Measurements from ENCODE around the gene GNL2.

DNA sequence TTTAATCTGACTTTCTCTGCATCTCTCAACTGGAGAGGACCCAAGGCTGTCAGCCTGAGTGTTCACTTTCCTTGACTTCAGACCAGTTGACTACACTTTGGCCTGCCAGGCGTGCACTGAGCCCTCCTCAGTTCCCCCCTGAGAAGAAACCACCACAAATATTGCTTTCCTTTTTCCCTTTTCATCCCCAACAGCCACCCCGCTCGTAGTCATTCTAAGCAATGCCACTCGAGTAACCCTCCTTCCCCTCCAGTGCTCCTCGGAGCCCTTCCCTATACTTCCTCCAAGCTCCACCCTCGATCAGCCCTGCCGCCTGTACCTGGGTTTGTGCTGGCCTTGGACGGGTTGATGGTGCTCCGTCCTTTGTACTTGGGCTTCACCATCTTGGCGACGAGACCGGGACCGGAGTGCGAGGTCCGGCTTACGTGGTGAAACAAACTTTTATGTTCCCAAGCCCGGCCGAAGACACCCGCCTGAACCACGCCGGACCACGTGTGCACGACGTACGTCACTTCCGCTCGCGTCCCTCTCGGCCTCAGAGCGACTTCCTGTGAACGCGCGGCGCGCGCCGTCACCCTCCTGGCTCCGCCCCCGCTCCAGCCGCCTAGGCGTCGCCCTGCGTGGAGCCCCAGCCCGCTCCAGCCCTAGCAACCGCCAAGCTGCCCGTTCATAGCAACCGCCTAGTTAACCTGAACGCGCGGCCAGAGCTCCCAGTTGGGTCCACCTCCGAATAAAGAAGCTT lies at the start of gene GNL2:
- TF ChIP-seq, protein P1, sequence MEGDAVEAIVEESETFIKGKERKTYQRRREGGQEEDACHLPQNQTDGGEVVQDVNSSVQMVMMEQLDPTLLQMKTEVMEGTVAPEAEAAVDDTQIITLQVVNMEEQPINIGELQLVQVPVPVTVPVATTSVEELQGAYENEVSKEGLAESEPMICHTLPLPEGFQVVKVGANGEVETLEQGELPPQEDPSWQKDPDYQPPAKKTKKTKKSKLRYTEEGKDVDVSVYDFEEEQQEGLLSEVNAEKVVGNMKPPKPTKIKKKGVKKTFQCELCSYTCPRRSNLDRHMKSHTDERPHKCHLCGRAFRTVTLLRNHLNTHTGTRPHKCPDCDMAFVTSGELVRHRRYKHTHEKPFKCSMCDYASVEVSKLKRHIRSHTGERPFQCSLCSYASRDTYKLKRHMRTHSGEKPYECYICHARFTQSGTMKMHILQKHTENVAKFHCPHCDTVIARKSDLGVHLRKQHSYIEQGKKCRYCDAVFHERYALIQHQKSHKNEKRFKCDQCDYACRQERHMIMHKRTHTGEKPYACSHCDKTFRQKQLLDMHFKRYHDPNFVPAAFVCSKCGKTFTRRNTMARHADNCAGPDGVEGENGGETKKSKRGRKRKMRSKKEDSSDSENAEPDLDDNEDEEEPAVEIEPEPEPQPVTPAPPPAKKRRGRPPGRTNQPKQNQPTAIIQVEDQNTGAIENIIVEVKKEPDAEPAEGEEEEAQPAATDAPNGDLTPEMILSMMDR (IDR thresholded peaks at IDR 0.05; ENCODE audit: low read depth, low read length, missing input control) = no peak
- TF ChIP-seq GABPA (IDR thresholded peaks at IDR 0.05 in 1 of 2, conservative IDR thresholded peaks at IDR 0.05 in 1 of 2) (peak; percentile 88 to 97), MAX (IDR thresholded peaks at IDR 0.05) (peak; percentile 33), RXRA (IDR thresholded peaks at IDR 0.05) (peak; percentile 63 to 64), FOXA1 (IDR thresholded peaks at IDR 0.05) (no peak), YY1 (IDR thresholded peaks at IDR 0.05) (peak; percentile 35), JUND (IDR thresholded peaks at IDR 0.05) (no peak), HNF4A (conservative IDR thresholded peaks at IDR 0.05) (peak in 1 of 2 donors; percentile 7), SP1 (IDR thresholded peaks at IDR 0.05) (peak; percentile 48), NR2F2 (IDR thresholded peaks at IDR 0.05) (no peak)
- TF ChIP-seq, protein P2, sequence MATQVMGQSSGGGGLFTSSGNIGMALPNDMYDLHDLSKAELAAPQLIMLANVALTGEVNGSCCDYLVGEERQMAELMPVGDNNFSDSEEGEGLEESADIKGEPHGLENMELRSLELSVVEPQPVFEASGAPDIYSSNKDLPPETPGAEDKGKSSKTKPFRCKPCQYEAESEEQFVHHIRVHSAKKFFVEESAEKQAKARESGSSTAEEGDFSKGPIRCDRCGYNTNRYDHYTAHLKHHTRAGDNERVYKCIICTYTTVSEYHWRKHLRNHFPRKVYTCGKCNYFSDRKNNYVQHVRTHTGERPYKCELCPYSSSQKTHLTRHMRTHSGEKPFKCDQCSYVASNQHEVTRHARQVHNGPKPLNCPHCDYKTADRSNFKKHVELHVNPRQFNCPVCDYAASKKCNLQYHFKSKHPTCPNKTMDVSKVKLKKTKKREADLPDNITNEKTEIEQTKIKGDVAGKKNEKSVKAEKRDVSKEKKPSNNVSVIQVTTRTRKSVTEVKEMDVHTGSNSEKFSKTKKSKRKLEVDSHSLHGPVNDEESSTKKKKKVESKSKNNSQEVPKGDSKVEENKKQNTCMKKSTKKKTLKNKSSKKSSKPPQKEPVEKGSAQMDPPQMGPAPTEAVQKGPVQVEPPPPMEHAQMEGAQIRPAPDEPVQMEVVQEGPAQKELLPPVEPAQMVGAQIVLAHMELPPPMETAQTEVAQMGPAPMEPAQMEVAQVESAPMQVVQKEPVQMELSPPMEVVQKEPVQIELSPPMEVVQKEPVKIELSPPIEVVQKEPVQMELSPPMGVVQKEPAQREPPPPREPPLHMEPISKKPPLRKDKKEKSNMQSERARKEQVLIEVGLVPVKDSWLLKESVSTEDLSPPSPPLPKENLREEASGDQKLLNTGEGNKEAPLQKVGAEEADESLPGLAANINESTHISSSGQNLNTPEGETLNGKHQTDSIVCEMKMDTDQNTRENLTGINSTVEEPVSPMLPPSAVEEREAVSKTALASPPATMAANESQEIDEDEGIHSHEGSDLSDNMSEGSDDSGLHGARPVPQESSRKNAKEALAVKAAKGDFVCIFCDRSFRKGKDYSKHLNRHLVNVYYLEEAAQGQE (IDR thresholded peaks at IDR 0.05) = no peak
- TF ChIP-seq, protein P3, sequence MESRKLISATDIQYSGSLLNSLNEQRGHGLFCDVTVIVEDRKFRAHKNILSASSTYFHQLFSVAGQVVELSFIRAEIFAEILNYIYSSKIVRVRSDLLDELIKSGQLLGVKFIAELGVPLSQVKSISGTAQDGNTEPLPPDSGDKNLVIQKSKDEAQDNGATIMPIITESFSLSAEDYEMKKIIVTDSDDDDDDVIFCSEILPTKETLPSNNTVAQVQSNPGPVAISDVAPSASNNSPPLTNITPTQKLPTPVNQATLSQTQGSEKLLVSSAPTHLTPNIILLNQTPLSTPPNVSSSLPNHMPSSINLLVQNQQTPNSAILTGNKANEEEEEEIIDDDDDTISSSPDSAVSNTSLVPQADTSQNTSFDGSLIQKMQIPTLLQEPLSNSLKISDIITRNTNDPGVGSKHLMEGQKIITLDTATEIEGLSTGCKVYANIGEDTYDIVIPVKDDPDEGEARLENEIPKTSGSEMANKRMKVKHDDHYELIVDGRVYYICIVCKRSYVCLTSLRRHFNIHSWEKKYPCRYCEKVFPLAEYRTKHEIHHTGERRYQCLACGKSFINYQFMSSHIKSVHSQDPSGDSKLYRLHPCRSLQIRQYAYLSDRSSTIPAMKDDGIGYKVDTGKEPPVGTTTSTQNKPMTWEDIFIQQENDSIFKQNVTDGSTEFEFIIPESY (IDR thresholded peaks at IDR 0.05) = no peak

All from liver (tissue), 3 donors.